Muscle layer of duodenum (tissue), 2 donors: ENCODE measurements around the gene SPSB4.

Experiments used
- H3K27ac ChIP-seq: one replicate; pipeline ENCODE4 v1.7.0; 2013; ENCODE audit warnings: mild to moderate bottlenecking, low read length
- H3K27me3 ChIP-seq: one replicate; pipeline ENCODE4 v1.7.0; 2013; ENCODE audit warnings: low read depth, mild to moderate bottlenecking, control low read depth, low read length
- H3K36me3 ChIP-seq, 2 donors: one replicate each; pipeline ENCODE4 v1.7.0; 2013; ENCODE audit warnings: low read length in 2 of 2, control low read depth in 1 of 2, mild to moderate bottlenecking in 1 of 2; ENCODE audit not compliant: insufficient read depth in 2 of 2, control insufficient read depth in 1 of 2
- H3K4me1 ChIP-seq, 2 donors: one replicate each; pipeline ENCODE4 v1.7.0; 2013; ENCODE audit warnings: low read length in 2 of 2, mild to moderate bottlenecking in 2 of 2, control low read depth in 1 of 2, moderate library complexity in 1 of 2; ENCODE audit not compliant: insufficient read depth in 2 of 2, control insufficient read depth in 1 of 2
- H3K4me3 ChIP-seq, 2 donors: one replicate each; pipeline ENCODE4 v1.7.0; 2013; ENCODE audit warnings: low read length in 2 of 2, low read depth in 1 of 2, mild to moderate bottlenecking in 1 of 2
- H3K9me3 ChIP-seq, 2 donors: one replicate each; pipeline ENCODE4 v1.7.0; 2013; ENCODE audit warnings: low read length in 2 of 2, control low read depth in 1 of 2, mild to moderate bottlenecking in 1 of 2; ENCODE audit not compliant: control insufficient read depth in 1 of 2
- donor health status: healthy.

The SPSB4 gene

GRCh38 chr3:141148770-141149169 is 97.6 kb downstream of the SPSB4 start:
- H3K27me3 ChIP-seq, result no peaks in the 10 kb centered on the region
- no peaks in the 10 kb centered on the region for H3K36me3 ChIP-seq
- no peaks in the 10 kb centered on the region for H3K4me1 ChIP-seq
- H3K27ac ChIP-seq, result no peak overlapping the region
- no peak overlapping the region for H3K4me3 ChIP-seq
- H3K9me3 ChIP-seq, result no peaks in the 10 kb centered on the region

- H3K9me3 ChIP-seq, result no peaks in the 10 kb centered on the region
- H3K27me3 ChIP-seq, result no peaks in the 10 kb centered on the region
- H3K27ac ChIP-seq, result no peak overlapping the region
- H3K4me3 ChIP-seq, result no peak overlapping the region
- no peaks in the 10 kb centered on the region for H3K36me3 ChIP-seq
- H3K4me1 ChIP-seq, result no peaks in the 10 kb centered on the region
Measured at GRCh38 chr3:141150081-141150830, 99.1 kb downstream of the SPSB4 start.

- H3K36me3 ChIP-seq, result no peaks in the 10 kb centered on the region
- H3K27ac ChIP-seq, result no peak overlapping the region
- no peaks in the 10 kb centered on the region for H3K4me1 ChIP-seq
- H3K9me3 ChIP-seq, result no peaks in the 10 kb centered on the region
- H3K27me3 ChIP-seq, result no peaks in the 10 kb centered on the region
- H3K4me3 ChIP-seq, result no peak overlapping the region
Measured at GRCh38 chr3:141150931-141151330, 99.8 kb downstream of the SPSB4 start.

DNA sequence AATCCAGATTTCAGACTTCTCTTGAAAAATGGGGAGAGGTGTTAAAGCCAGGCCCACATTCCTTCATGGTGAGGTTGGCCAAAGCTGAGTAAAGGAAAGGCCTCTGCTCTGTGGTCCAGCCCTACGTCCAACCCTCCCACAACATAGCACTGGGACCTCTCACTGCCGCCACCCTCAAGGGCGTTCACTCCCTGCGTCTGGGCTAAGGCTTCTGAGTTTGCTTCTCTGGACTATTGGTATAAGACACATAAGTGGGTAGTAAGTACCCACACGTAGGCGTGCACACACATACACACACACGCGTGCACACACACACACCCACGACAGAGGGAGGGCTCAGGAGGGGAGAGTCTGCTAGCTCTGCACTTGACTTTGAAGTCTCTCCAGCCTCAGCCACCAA is 100.3 kb downstream of the SPSB4 start:
- no peaks in the 10 kb centered on the region for H3K36me3 ChIP-seq
- no peaks in the 10 kb centered on the region for H3K4me1 ChIP-seq
- no peaks in the 10 kb centered on the region for H3K27me3 ChIP-seq
- no peak overlapping the region for H3K27ac ChIP-seq
- H3K9me3 ChIP-seq, result no peaks in the 10 kb centered on the region
- no peak overlapping the region for H3K4me3 ChIP-seq

GRCh38 chr3:141152130-141152529 is 101.0 kb downstream of the SPSB4 start:
- H3K27me3 ChIP-seq, result no peaks in the 10 kb centered on the region
- H3K9me3 ChIP-seq, result no peaks in the 10 kb centered on the region

GRCh38 chr3:141152801-141153678 is 101.9 kb downstream of the SPSB4 start:
- H3K27me3 ChIP-seq, result no peaks in the 10 kb centered on the region
- no peak overlapping the region for H3K27ac ChIP-seq
- H3K36me3 ChIP-seq, result no peaks in the 10 kb centered on the region
- no peaks in the 10 kb centered on the region for H3K9me3 ChIP-seq
- no peaks in the 10 kb centered on the region for H3K4me1 ChIP-seq
- H3K4me3 ChIP-seq, result no peak overlapping the region

More at GRCh38 chr3:141152130-141152529, 101.0 kb downstream of the SPSB4 start:
- Histone ChIP-seq H3K27ac (no peak overlapping the region), H3K36me3 (no peaks in the 10 kb centered on the region), H3K4me1 (no peaks in the 10 kb centered on the region), H3K4me3 (no peak overlapping the region)

DNA sequence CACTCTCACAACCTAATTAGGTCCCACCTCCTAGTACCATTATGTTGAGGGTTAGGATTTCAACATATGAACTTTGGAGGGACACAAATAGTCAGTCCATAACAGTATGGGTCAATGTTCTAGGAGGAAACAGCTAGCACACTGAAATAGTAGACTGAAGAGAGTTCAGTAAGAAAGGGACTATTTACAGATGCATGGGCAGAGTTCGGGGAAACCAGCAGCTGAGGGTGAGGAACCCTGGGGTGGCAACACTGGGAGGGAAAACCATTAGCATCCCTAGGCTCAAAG is 102.5 kb downstream of the SPSB4 start:
- Histone ChIP-seq H3K9me3 (no peaks in the 10 kb centered on the region), H3K4me3 (no peak overlapping the region), H3K27me3 (no peaks in the 10 kb centered on the region), H3K4me1 (no peaks in the 10 kb centered on the region), H3K27ac (no peak overlapping the region), H3K36me3 (no peaks in the 10 kb centered on the region)

- Histone ChIP-seq H3K27ac (no peak overlapping the region), H3K27me3 (no peaks in the 10 kb centered on the region), H3K4me1 (no peaks in the 10 kb centered on the region), H3K4me3 (no peak overlapping the region), H3K9me3 (peaks cover 0 to 17% of the 10 kb centered on the region in 2 donors), H3K36me3 (no peaks in the 10 kb centered on the region)
Measured at GRCh38 chr3:141164852-141165251, 113.7 kb downstream of the SPSB4 start.

DNA sequence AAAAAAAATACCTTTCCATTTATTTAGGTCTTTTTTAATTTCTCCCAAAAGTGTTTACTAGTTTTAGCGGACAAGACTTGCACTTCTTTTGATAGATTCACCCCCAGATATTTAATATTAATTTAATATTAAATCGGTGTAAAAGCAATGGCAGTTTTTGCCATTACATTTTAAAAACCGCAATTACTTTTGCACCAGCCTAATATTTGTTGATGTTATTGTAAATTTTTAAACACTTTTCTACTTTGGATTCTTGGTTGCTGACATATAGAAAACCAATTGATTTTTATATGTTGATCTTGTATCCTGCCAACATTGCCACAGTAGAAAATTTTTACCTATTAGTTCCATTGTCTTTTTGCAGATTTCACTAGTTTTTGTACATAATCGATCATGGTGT is 116.5 kb downstream of the SPSB4 start:
- Histone ChIP-seq H3K9me3 (peaks cover 0 to 3% of the 10 kb centered on the region in 2 donors), H3K4me1 (no peaks in the 10 kb centered on the region), H3K36me3 (no peaks in the 10 kb centered on the region), H3K4me3 (no peak overlapping the region), H3K27me3 (no peaks in the 10 kb centered on the region), H3K27ac (no peak overlapping the region)

DNA sequence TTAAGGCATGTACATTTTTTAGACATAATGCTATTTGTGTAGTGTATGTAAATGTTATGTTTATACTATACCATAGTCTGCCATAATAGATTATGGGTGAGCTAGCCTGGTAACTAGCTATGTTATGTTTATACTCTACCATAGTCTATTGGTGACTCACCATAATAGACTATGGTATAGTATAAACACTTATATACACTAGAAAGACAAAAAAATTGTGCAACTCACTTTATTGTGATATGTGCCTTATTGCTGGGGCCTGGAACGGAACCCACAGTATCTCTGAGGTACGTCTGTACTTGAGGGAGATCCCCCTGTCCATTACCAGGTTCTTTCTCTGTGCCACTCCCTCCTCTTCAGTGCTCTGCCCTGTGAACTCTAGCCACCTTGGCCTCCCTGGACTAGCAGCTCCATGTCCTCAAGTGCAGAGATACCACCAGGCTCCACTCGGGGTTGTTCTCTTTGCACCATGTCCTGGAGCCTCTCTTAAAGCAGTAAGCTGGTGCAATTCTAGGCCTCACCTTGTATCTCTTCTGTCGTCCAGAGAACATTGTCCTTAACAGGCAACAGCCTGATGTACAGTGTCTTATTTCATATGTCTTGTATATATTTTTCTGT is 119.6 kb downstream of the SPSB4 start:
- H3K27ac ChIP-seq, result no peak overlapping the region
- H3K27me3 ChIP-seq, result no peaks in the 10 kb centered on the region
- H3K4me3 ChIP-seq, result no peak overlapping the region
- H3K36me3 ChIP-seq, result no peaks in the 10 kb centered on the region
- H3K9me3 ChIP-seq, result peaks cover 0 to 3% of the 10 kb centered on the region in 2 donors
- no peaks in the 10 kb centered on the region for H3K4me1 ChIP-seq

DNA sequence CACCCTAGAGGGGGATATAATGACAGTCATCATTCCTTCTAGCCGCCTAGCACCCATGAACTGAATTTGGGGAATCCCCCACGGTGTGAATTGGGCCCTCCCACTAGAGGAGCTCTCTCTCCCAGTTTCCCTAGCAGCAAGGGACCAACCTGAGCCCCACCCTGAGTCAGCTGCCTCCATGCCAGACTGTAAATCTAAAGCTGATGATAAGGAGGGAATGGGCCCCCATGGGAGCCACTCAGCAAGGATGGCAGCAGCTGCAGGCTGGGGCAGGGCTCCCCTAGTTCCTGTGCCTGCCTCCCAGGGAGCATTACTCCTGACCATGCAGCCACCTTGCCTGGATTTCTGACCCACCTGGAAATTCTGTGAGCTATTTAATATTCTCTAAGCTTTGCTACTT is 123.5 kb downstream of the SPSB4 start:
- Histone ChIP-seq H3K4me1 (no peaks in the 10 kb centered on the region), H3K36me3 (no peaks in the 10 kb centered on the region), H3K9me3 (peaks cover 0 to under 1% of the 10 kb centered on the region in 2 donors), H3K27me3 (no peaks in the 10 kb centered on the region), H3K27ac (no peak overlapping the region), H3K4me3 (no peak overlapping the region)
